GM04503 (cell line): ENCODE measurements around the gene CAPN10.

Source experiments
- DNase-seq: peaks from one replicate; pipeline ENCODE4 v3.0.0-alpha.2; 2012; ENCODE audit warnings: low read depth

The CAPN10 gene

DNA sequence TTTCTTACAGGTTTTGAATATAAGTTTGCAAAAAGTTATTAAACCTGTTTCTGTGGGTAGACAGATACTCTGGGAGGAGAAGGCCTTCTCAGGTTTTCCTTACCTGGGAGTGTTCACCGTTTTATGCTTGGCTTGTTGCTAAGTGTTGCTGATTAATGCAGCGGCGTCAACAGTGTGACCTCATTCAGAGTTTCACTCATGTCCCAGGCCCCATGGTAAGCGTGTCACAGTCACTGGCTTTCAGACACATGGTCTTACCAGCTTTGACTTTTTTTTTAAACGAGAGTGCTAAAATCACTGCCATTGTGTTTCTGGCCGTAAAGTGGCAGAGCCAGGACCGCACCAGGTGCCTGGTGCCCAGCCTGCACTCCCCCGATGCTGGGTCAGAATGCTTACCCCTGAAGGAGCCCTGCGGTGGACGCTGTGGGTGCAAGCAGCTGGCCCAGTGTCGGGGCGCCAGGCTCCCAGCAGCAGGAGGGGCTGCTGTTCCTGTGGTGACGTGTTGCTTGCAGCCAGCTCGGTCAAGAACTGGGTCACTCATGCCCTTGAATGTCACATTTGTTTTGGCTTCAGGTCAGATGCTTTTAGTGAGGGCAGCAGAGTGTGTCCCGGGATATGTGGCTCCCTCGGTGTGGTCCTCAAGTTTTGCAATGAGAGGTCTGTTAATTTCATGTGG, 3.5 kb downstream of the CAPN10 start:
- no peak for DNase-seq

DNA sequence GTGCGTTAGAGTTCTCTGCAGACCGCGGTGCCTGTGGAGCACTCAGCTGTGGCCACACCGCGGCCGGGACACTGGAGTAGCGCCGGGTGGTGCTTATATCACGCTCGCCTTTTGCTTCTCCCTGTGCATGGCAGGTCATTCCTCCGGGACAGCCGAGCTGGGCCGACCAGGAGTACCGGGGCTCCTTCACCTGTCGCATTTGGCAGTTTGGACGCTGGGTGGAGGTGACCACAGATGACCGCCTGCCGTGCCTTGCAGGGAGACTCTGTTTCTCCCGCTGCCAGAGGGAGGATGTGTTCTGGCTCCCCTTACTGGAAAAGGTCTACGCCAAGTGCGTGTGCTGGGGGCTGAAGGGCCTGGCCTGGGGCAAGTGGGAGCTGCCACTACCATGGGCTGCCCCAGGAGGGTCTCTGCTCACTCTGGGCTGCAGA, 4.2 kb downstream of the CAPN10 start:
- no peak for DNase-seq

DNA sequence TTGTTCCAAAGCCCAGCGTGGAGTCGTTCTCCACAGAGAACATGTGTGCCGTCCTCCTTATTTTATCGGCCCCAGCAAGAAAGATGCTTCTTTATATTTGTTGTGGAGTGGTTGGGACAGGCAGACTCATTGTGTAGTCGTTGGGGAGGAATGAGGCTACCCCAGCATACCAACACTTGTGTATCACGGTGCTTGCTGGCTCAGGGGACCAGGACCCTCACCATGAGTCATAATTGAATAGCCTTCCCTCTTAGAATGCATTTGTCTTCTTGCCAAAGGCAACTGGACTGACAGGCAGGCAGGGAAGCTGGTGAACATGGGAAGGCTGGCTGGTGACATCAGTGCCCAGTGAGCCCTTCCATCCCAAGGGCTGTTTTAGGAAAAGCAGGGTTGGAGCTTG, 4.7 kb downstream of the CAPN10 start:
- no peak for DNase-seq

DNA sequence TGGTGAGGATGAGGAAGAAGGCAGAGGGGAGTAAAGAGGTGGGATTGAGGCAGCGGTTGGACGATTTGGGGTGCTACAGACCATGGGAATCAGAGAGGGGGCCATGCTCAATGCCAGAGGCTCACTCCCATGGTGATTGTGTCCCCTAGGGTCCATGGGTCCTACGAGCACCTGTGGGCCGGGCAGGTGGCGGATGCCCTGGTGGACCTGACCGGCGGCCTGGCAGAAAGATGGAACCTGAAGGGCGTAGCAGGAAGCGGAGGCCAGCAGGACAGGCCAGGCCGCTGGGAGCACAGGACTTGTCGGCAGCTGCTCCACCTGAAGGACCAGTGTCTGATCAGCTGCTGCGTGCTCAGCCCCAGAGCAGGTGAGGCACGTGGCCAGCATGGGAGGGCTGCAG, 5.2 kb downstream of the CAPN10 start:
- no peak for DNase-seq

DNA sequence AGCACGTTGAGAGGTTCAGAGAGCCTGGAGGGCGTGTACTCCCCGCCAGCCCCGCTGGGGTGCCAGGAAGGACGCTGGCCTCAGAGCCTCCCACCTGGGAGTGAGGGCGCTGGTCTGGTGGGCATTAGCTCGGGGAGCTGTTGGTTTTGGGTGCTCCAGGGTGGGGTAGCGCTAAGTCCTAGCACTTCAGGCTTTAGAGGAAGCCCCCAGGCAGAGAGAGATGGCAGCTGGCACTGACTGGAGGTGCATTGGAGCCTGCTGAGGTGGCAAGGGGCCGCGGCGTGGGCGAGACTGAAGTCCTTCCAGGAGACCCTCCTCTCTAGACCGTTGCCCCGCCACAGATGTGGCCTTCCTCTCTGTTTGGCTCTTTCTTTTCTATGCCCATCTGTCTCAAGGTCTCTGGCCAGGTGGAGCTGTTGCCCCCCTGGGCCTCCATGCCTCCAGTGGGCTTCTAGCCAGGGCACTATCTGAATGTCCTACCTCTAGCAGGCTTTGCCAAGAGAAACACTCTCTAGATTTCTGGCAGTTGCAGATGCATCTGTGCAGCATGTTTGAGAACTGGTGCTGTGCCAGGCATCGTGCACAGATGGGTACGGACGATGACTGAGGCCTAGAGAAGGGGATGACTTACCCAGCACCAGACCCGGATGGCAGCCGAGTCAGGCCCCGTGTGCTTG, 6.6 kb downstream of the CAPN10 start:
- no peak for DNase-seq

DNA sequence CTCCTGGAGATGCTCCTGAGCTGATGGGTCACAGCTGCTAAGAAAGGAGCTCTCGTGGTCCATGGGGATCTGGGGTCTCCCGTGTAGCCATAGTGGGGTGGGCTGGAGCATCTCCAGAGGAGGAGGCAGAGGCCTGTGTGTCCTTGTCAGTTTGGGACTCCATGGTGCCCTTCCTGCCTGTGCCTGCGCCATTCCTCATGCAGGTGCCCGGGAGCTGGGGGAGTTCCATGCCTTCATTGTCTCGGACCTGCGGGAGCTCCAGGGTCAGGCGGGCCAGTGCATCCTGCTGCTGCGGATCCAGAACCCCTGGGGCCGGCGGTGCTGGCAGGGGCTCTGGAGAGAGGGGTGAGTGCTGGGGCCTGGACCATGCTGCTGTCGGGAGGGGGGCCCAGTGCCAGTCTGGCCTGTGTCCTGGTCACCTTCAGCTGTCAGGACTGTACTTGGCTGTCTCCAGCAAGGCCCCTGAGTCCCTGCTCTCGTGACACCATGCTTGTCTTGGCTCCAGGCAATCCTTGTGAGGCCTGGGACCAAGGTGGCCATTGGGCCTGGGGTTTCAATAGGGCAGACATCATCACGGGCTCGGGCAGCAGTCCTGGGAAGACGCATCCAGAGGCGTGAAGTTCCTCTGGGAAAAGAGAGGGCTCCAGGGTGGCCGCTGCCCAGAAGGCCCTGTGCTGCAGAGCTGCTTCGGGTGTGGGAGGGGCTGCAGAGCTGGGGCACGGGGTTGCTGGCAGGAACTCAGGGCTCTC, 7.3 kb downstream of the CAPN10 start:
- DNase-seq = no peak

DNA sequence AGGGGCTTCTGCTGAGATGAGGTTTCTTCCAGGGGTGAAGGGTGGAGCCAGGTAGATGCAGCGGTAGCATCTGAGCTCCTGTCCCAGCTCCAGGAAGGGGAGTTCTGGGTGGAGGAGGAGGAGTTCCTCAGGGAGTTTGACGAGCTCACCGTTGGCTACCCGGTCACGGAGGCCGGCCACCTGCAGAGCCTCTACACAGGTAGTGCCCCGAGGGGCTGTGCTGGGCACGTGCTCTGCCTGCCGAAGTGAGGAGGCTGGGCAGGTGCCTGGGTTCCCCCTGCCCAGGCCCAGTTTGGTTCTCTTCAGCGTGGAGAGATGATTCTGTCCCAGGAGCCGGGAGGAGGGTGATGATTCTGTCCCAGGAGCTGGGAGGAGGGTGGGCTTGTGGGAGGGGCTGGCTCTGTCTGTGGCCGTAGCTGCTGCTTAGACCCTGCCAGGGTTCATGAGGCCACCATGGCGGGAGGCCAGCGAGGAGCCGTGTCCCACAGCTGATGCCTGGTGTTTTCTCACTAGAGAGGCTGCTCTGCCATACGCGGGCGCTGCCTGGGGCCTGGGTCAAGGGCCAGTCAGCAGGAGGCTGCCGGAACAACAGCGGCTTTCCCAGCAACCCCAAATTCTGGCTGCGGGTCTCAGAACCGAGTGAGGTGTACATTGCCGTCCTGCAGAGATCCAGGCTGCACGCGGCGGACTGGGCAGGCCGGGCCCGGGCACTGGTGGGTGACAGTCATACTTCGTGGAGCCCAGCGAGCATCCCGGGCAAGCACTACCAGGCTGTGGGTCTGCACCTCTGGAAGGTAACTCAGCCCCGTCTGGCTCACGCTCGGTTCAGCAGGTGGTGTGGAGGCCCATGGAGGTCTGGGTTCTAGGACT, 8.2 kb downstream of the CAPN10 start:
- no peak for DNase-seq

DNA sequence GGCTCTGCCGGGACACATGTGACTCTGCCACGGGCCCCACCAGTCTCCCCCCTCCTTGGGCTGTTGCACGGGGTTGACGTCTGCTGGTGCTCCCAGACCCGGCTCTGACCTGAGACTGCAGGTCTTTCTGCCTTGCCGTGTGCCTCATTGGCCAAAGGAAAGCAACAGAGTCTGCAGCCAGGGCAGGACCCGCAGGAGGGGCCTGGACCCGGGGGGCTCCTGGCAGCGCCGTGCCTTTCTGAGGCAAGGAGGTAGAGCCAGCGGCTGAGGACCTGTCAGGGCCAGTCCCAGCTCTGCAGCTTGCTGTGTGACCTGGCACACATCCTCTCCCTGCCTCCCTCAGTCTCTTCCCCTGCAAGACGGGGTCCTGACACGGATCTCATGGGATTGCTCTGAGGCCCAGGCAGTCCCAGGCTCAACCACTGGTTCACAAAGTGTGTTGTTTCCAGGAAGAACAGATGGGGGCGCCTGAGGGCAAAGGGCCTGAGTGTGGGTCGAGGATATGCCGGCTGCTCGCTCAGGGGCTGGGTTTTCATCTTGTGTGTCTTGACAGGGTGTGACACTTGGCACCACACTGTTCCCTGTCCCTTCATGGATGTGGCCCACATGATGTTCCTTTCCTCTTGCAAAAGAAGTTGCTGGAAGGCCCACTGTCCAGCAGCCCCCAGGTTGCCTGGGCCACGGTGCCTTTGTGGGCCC, 9.0 kb downstream of the CAPN10 start:
- no peak for DNase-seq

DNA sequence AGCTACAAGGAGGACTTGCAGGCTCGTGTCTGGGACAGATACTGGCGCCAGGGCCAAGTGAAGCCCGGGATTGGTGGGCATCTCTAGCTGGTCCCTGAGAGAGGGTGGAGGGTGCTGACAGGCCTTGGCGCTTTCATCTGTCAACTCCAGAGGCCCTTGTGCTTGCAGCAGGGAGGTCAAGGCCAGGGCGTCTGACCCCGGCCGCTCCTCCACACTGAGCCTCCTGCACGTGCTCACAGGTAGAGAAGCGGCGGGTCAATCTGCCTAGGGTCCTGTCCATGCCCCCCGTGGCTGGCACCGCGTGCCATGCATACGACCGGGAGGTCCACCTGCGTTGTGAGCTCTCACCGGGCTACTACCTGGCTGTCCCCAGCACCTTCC, 9.5 kb downstream of the CAPN10 start:
- no peak for DNase-seq

DNA sequence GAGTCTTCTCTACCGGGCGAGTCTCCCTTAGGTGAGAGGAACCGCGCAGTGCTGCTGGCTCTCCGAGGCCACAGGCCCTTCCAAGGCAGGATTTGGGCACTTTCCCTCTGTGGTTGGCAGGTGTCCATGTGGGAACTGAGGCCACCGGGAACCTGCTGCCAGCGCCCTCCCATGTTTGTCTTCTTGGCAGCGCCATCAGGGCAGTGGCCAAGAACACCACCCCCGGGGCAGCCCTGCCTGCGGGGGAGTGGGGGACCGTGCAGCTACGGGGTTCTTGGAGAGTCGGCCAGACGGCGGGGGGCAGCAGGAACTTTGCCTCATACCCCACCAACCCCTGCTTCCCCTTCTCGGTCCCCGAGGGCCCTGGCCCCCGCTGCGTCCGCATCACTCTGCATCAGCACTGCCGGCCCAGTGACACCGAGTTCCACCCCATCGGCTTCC, 10.0 kb downstream of the CAPN10 start:
- no peak for DNase-seq

DNA sequence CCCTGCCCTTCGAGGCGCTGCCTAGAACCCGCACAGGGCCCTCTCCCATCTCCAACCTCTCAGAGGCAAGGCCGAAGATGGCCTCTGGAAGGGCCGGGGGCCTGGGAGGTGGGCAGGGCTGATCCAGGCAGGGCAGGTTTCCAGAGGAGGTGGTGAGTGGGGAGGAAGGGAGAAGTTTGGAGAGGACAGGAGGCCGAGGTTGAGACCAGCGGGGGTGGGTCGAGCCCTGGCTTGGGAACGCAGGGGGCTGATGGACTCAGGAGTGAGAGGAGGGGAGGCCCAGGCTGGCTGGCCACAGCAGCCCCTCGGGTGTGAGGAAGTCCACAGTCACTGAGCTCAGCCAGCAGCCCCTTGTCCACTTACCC, 10.5 kb downstream of the CAPN10 start:
- DNase-seq = no peak

DNA sequence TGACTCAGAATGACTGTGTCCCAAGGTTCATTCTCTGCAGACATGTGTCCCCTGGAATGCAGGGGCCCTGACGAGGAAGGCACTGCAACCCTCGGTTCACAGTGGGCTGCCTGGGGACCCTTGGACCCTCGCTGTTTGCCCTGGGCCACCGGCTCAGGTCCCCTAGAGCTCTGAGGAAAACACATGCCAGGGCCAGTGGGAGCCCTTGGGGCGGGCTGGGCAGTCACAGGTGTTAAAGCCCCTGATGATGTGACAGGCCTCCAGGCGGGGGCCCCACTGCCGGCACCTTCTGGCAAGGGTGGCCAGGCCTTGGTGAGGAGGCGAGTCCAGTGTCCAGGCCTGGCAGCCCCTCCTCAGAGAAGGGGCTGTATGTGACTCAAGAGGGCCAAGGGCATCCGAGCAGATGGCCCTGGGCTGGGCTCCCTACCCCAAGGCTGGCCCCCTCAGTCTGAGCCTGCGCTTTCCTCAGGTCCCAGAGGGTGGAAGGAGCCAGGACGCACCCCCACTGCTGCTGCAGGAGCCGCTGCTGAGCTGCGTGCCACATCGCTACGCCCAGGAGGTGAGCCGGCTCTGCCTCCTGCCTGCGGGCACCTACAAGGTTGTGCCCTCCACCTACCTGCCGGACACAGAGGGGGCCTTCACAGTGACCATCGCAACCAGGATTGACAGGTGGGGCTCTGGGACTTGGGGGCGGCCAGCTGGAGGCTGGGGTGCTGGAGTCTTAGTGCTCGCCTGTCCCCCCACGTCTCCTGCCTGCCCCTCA, 11.1 kb downstream of the CAPN10 start:
- DNase-seq = no peak

DNA sequence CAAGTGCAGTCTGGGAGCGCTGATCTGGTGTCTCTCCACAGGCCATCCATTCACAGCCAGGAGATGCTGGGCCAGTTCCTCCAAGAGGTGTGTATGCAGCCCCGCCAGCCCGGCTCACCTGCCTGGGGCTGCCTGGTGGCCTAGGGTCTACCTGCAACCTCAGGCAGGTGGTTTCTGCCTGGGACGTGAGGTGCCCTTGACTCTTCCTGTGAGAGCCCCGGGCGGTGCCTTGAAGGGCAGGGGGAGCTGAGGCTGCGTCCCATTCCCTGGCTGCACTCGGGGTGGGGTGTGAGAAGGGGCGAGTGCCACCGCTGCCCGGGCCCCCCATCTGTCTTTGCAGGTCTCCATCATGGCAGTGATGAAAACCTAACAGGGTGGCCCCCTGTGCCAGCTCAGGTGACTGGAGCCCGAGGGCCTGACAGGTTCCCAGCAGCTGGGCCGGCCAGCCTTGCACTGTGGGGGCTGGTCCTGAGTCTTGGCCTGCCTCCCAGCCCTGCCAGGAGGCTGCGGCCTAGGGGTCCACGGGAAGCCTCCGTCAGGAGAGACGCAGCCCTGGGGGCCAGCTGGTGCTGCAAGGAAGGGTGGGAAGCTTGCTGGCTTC, 11.9 kb downstream of the CAPN10 start:
- DNase-seq = no peak

DNA sequence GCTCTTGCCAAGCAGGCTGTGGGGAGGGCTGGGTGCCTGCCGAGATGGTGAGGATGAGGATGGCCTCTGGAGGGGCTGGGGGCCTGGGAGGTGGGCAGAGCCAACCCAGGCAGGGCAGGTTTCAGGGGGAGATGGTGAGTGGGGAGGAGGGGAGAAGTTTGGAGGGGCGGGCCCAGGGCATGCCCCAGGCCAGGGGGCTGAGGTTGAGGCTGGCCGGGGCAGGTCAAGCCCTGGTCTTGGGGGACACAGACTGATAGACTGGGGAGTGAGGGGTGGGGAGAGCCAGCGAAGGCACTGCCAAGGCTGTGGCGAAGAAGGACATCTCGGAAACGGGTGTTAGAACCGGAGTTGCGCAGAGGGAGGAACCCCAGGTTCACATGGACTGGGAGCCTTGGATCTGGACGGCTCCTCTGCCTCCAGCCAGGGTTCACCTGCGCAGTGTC, 12.6 kb downstream of the CAPN10 start:
- DNase-seq = no peak

DNA sequence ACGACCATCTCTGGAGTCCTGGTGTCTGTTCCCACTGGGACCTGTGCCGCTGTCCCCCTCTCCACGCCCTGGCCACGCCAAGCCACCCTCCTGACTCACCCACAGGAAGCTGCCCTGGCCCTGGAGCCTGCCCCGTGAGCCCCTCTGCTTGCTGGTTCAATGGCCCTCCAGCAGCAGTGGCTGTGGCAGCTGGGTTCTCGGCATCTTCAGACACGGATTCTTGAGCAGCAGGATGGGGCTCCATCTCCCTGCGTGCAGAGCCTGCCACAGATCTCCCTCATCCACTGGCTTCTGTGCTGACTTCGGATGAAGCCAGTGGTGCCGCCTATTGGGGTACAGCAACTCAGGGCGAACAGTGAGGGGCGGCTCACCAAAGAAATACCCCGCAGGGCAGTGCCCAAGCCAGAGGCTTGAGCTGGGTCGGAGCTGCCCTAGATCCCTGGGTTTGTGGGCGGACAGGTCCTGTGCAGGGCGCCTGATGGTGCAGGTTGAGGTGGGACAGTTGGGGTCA, 14.0 kb downstream of the CAPN10 start:
- DNase-seq = no peak

DNA sequence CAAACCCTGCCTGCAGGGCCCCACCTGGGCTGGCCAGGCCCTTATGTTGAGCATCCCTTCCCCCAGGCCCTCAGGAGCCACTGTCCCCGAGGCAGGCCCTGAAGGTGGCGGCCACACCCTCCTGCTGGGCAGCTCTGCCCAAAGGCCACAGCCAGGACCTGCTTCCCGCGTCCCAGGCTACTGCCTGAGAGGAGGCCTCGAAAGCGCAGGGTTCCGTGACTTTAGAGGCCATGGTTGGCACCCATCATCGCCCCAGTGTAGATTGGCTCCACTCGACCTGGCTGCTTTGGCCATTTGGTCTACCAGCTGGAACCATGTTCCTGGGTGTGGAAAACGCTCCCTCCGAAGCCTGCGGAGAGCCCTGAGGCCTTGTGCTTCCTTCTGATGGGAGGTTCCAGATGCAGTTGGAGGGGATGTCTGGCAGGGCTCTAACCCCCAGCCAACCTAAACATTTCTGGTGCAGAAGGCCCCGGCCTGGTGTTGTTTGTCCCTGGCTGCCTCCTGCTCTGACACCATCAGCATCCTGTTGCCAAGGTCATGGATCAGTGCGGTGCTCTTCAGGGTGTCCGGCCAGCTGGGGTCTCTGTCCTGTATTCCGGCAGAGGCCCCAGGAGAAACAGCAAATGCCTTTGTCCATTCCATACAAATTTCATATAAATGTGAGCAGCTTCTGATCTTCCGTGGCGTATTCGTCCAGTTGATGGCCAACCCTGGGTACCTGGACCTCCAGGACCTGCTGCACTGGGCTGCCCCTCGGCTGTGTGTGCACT, 14.7 kb downstream of the CAPN10 start:
- DNase-seq = no peak

DNA sequence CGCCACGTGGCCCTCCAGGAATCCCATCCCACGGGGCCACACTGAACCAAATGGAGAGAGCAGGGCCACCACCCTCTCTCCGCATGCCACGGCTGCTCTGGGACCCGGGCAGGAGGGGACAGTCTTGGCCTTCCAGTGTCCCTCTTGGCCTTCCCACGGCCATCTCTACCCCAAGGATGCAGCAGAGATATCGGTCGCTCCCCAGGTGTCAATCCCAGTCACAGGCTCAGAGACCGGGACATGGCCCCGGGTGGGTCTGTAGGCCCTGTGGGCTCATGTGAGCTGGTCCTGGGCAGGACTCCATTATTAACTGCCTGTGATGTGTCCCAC, 15.3 kb downstream of the CAPN10 start:
- DNase-seq = no peak

DNA sequence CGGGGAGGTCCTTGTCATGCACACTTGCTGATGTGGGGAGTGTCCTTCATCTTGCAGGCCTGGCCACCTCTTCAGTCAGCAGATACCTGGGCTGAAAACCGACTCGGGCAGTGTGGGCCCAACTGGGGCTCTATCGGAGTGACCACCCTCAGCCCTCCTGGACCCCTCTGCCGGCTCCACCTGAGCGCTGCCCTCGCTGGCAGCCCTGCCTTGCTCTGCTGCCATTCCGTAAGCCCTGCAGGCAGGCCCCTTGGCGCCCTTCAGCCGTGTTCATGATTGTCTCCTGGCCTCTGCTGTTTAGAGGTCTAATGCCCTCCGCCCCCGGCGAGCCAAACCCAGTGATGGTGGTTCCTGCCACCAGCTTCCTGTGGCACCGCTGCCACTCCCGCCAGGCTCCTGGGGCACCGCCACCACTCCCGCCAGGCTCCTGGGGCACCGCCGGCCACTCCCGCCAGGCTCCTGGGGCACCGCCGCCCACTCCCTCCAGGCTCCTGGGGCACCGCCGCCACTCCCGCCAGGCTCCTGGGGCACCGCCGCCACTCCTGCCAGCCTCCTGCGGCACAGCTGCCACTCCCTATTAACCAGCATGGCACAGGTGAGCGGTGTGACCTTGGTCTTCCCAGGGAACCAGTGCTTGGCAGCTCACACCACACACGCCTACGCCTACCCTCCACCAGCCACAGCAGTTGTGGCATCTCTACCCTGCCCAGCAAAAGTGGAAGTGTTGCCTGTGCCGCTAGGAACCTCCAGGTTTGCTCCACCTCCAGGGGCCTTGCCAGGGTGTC, 15.9 kb downstream of the CAPN10 start:
- DNase-seq = no peak
